Frontal cortex (tissue), 4 donors: Measurements from ENCODE around the gene KLHL11. TPM values are rescaled to one million over a fixed set of nuclear protein-coding genes. Genes with fewer than 3 reads are reported as not detected.
"Not testable (repeated sequence)": the region's sequence is repeated elsewhere in the genome, so short reads cannot be mapped to it uniquely, and the experiment has no call there.

ENCODE experiments used
- DNase-seq, 2 donors: peaks; one replicate each; pipeline ENCODE4 v3.0.0; 2012; ENCODE audit warnings: low spot score in 2 of 2
- FAIRE-seq: peaks from 2 replicates; lab custom pipeline; 2012; peaks lifted over from hg19 to GRCh38; lab: Jason Lieb, UNC
- total RNA-seq: library from RNA; depleted of rRNA; stranded (reverse); fragments of >200 nt; gene quantifications from one replicate; pipeline ENCODE4 v1.2.3, GENCODE V29; 2014
- donor health status: control.
- donor health status: control.
- donor health status: control.

The KLHL11 gene
- total RNA-seq, 1 donor from 2014 or later = 70.1 TPM

DNA sequence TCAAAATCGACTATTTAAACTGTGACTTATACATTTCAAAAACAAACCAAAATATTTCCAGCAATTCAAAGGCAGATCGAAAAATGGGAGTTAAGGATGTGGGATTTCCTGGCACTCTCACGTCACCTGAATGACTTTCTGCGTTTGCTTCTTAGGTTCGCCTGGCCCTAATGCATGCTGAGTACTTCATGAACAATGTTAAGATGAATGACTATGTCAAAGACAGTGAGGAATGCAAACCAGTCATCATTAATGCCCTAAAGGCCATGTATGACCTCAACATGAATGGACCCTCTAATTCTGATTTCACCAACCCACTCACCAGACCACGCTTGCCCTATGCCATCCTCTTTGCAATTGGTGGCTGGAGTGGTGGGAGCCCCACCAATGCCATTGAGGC, 20.3 kb downstream of the KLHL11 start:
- DNase-seq (no peak), FAIRE-seq (no peak)

DNA sequence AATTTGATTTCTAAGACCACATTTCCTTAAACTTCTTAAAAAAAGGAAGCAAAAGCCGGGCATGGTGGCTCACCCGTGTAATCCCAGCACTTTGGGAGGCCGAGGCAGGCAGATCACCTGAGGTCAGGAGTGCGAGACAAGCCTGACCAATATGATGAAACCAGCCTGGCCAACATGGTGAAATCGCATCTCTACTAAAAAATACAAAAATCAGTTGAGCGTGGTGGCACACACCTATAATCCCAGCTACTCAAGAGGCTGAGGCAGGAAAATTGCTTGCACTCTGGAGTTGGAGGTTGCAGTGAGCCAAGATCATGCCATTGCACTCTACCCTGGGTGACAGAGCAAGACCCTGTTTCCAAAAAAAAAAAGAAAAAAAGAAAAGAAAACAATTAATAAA, 24.4 kb downstream of the KLHL11 start:
- not testable (repeated sequence) for FAIRE-seq, DNase-seq

DNA sequence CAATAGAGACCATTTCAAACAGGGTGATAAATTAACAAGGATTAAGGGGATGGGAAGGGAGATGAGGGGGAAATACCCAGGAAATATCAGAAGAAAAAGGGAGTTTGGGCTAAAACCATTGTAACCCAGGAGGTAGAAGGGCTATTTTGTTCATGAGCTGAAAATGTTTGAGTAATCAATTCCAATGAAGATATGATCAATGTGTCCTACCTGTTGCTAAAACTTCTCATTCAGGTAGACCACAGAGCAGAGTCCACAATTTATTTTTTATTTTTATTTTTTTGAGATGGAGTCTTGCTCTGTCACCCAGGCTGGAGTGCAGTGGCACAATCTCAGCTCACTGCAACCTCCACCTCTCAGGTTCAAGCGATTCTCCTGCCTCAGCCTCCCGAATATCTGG, 25.8 kb downstream of the KLHL11 start:
- not testable (repeated sequence) for DNase-seq, FAIRE-seq

DNA sequence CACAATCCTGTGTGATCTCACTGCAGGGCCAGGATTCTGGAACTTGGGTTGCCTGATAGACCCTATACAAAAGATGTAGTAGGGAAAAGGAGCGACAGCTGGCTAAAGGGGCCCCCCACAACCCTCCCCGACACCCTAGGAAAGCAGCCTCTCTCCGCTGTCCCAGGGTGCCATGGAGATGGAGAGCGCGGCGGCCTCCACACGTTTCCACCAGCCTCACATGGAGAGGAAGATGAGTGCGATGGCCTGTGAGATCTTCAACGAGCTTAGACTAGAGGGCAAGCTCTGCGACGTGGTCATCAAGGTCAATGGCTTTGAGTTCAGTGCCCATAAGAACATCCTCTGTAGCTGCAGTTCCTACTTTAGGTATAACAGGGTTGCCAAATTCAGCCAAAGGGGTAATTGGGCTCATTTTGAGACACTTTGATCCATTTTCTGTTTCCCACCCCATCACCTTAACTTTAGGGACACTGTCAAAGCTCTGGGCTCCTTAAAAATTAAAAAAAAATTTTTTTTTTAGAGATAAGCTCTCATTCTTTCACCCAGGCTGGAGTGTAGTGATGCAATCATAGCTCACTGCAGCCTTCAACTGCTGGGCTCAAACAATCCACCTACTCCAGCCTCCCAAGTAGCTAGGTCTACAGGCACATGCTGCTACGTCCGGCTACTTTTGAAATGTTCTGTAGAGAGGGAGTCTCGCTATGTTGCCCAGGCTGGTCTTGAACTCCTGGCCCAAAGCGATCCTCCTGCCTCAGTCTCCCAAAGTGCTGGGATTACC, 27.3 kb downstream of the KLHL11 start, which contains the start of gene KLHL10:
TSS of gene KLHL10 (plus strand) at position 65 of the 778 bp plus-strand sequence. CDS start at position 173, 108 bp downstream.
- DNase-seq (no peak), FAIRE-seq (no peak)

DNA sequence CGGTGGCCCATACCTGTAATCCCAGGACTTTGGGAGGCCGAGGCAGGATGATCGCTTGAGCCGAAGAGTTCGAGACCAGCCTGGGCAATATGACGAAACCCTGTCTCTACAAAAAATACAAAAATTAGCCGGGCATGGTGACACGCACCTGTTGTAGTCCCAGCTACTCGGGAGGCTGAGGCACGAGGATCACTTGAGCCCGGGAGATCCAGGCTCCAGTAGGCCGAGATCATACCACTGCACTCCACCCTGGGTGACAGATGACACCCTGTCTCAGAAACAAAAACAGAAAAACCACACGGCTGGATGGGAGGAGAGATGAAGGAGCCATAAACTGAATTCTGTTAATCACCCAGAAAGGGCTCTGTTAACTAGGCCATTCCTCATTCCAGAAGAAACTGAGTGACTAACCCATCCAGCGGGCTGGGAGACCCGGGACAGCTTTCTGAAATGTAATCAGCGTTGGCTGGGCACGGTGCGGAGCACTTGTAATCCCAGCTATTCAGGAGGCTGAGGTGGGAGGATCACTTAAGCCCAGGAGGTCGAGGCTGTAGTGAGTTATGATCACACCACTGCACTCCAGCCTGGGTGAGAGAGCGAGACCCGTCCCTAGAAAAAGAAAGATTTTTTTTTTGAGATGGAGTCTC, 28.6 kb downstream of the KLHL11 start:
- DNase-seq (no peak), FAIRE-seq (no peak)

DNA sequence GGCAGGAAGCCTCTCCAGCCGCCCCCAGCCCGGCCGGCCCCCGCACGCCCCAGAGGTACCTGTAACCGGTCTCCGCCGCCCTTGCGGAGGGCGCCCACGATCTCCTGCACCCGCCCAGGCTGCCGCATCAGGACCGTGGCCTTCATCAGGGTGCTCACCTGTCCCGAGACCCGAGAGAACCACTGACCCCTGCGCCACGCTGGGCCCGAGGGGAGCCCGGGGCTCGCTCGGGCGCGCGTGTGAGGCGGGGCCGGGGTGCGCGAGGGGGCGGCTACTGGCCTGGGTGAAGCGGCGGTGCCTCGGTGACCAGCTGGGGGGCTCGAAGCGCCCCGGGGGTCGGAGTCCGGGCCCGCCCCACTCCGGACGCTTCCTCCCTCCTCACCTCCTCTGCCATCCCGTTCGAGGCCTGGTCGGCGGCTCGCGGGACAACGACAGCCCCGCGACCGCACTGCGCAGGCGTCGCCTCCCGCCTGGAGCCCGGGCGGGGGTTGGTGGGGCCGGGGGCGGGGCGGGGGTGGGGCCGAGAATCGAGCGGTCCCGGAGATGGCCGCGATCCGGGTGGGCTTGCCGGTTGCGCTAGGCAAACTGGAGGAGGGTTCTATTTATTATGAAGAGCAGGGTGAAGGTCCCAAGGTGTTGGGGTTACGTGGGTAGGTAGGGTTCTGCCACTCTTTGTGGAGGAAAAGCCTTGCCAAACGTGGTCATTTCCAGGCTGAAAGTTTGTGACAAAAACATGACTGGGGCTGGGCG, 29.2 kb downstream of the KLHL11 start, which contains the start of gene NT5C3B:
TSS of gene NT5C3B (minus strand) at position 433 of the 750 bp plus-strand sequence. CDS start at position 394, 39 bp downstream.
- DNase-seq (peak; percentile 82 to 86), FAIRE-seq (no peak)

DNA sequence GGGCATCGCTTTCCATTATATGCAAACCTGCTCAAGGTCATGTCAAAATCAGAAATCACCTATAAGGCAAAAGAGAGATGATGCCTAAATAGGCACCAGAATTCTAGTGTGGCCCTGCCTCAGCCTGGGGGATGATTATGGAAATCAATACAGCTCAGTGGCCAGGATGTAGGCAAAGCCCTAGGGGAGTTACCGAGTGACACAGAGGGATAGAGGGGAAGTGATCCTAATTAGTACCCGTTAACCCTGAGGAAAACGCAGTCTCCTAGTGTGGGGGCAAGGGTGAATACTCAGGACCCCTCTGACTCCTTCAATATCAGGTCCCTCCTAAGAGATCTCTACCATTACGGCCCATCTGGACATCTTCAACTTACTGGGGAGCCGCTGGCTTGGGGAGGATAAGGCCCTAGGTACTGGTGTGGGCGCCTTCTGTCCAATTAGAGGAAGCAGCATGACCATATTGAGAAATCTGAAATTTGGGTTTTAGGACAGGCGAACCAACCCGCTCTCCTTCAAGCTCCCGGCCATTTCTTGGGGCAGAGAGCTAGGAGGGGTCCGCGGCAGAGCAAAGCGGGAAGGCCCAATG, 29.9 kb downstream of the KLHL11 start:
- DNase-seq (no peak), FAIRE-seq (no peak)

DNA sequence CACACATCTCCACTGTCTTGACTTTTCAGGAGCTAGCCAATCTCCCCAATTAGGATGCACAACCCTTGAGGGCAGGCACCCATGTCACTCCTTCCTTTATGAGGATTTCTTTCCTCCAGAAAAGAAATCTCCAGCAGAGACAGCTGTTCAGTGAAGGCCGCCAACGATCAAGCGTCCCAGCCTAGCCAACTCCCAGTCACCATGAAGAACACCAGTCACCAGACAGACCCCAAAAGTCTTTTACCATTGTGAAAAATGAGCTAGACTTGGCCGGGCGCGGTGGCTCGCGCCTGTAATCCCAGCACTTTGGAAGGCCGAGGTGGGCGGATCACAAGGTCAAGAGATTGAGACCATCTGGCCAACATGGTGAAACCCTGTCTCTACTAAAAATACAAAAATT, 35.3 kb downstream of the KLHL11 start:
- DNase-seq, FAIRE-seq: not testable (repeated sequence)

DNA sequence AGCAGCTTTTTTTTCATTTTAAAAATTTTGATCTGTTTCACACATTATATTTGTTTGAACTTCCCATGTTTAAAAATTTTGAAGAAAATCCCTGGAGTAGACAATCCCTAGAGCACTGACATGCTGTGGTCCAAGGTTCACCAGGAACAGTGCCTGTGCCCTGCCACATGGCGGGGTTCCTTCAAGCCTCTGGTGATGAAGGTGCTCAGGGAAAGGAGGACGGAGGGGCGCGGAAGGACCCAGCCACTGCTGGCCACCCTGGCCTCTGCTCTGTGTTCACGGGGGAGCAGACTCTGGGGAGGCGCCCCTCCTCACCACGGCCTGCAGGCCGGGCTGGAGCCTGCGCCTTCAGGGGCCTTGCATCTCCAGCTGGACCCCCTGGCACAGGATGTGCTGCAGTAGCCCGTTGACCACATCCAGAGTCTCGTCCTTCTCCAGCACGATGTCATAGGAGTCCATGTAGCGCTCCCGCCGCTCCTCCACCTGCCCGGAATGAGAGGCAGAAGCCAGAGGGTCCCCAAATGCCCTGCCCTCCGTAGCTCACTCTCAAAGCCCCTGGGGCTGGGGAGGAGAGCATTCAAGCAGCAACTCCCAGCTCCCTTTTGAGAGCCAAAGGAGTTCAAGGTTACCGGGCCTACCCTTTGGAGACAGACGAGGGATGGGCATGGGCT, 39.9 kb downstream of the KLHL11 start:
- DNase-seq (no peak), FAIRE-seq (no peak)

DNA sequence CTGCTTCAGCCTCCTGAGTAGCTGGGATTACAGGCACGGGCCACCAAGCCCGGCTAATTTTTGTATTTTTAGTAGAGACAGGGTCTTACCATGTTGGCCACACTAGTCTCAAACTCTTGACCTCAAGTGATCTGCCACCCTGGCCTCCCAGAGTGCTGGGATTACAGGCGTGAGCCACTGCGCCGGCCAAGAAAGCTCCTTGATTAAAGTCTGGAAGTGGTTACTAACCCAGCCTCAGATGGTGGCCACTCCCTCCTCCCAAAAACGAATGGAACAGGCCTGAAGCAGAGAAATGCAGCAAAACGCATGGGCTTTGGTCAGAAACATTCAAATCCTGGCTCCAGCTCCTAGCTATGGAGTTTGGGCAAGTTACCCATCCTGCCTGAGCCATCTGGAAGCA, 41.1 kb downstream of the KLHL11 start:
- no peak for DNase-seq
- no peak for FAIRE-seq

DNA sequence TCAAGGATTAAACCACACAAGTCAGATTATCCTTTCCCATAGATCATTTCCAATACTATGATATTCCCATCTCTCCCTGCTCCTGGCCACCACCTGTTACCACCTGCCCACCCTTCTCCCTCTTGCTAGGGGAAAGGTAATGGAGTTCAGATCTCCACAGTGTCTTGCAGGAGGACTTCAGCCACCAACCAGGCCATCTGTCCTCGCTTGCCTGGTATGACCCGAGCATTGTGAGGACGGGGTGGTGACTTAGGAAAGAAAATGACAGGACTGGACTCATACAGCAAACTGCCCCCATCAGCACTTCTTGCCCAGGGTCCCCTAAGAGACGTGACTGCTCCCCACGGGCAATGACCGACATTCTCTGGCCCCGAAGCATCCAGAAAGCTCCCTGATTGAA, 41.6 kb downstream of the KLHL11 start:
- no peak for DNase-seq
- no peak for FAIRE-seq

DNA sequence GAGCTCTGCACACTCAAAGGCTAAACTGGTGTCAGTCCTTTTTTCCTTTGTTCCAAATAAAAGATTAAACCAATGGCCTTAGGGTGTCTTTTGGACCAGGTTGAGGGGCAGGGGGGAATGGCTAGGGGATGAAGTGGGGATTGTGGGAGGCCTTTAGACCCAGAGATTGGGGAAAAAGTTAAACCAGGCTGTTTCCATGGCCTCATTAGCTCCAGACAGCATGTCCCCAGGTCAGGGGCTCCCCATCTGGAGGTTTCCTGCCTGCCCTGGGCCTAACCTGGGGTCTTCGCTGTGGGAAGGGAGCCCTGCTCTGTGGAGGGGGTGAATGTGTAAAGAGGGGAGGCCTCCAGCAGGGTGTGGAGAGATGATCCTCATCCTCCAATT, 42.1 kb downstream of the KLHL11 start:
- DNase-seq = no peak

DNA sequence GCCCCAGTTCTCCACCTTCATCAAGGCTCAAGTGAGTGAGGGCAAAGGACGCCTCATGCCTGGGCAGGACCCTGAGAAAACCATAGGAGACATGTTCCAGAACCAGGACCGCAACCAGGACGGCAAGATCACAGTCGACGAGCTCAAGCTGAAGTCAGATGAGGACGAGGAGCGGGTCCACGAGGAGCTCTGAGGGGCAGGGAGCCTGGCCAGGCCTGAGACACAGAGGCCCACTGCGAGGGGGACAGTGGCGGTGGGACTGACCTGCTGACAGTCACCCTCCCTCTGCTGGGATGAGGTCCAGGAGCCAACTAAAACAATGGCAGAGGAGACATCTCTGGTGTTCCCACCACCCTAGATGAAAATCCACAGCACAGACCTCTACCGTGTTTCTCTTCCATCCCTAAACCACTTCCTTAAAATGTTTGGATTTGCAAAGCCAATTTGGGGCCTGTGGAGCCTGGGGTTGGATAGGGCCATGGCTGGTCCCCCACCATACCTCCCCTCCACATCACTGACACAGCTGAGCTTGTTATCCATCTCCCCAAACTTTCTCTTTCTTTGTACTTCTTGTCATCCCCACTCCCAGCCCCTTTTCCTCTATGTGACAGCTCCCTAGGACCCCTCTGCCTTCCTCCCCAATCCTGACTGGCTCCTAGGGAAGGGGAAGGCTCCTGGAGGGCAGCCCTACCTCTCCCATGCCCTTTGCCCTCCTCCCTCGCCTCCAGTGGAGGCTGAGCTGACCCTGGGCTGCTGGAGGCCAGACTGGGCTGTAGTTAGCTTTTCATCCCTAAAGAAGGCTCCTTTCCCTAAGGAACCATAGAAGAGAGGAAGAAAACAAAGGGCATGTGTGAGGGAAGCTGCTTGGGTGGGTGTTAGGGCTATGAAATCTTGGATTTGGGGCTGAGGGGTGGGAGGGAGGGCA, 42.7 kb downstream of the KLHL11 start:
- no peak for DNase-seq
- FAIRE-seq = no peak

More for the DNA sequence above, 42.1 kb downstream of the KLHL11 start:
- FAIRE-seq = no peak

DNA sequence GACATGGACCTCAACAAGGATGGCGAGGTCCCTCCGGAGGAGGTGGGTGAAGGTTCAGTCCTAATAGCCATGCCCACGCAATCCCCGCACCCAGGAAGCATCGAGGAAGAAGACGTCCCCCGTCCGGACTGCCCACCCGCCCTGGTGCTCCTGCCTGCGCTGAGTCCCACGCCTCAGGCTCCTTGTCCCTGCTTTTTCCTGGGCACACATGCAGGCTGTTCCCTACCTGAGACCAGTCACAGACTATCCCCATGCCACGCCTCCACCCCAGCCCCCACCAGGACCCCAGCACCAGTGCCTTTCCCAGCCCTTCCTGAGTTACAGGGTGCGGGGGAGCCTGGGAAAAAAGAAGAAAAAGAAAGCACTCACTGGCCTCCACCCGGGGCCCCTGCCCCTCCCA, 43.4 kb downstream of the KLHL11 start:
- DNase-seq (no peak), FAIRE-seq (no peak)

DNA sequence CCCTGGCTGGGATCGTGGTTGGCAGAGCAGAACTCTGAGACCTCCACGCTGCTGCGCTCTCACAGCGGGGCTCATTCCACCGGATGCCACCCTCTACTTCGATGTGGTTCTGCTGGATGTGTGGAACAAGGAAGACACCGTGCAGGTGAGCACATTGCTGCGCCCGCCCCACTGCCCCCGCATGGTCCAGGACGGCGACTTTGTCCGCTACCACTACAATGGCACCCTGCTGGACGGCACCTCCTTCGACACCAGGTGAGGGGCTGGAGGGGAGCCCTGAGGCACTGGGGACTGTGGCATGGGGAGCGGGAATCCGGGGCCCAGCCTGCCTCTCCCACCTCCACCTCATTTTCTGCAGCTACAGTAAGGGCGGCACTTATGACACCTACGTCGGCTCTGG, 47.2 kb downstream of the KLHL11 start:
- no peak for FAIRE-seq
- DNase-seq = no peak

DNA sequence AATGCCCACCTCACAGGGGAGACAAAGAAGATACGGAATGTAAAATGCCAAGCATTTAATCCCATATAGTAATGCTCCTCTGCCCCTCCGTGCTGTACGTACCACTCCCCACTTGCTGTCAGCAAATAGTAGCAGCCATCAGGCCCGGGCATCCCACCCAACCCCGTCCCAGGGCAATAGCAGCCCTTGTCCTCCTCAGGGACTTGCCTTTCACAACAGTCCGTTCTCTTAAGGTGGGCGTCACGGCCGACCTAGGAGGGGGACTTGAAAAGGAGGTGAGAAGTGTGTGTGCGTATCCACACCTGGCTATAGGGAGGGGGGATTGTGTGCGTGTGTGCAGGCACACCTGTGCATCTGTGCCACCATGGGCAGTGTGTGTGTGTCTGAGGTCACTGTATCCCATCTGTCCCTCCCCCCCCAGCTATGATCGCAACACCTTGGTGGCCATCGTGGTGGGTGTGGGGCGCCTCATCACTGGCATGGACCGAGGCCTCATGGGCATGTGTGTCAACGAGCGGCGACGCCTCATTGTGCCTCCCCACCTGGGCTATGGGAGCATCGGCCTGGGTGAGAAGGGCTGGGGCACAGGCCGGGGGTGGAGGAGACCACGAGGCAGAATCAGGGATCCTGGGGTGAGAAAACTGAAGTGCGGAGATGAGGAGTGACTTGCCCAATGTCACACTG, 48.4 kb downstream of the KLHL11 start:
- FAIRE-seq (no peak), DNase-seq (no peak)

DNA sequence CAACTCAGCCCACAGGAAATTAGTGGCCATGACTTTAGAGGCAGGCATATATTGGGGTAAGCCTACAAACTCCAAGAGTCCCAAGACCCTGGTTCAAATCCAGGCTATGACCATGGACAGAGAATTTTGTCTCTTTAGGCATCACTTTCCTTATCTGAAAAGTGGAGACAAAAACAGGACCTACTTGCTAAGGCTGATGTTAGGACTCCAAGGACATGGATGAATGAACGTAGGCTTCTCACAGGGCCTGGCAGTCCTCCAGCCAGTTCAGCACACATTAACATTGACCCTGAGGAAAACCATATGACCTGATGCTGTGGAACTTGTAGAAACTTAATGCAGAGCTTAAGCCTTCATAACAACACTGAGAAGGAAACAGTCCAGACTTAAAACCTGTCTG, 51.0 kb downstream of the KLHL11 start:
- DNase-seq = no peak
- FAIRE-seq = no peak

DNA sequence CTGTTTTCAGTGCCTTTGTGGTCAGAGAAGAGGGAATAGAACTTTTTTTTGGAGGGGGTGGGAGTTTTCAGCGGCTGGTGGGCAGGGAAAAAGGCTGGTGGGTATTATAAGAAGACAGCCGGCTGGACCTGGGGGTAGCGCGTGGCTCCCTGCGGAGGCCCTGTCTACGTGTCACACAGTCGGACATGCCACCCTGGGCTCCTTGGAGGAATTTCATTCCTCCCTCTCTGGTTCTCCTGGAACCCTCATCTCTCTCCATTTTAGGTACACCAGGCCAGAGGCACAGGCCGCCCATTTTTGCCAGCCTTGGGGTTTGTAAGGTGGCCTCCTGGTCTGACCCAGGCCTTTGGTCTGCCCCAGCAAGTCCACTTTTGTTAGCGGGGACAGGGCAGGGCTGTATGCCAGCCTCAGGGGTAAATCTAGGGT, 51.5 kb downstream of the KLHL11 start:
- no peak for DNase-seq
- no peak for FAIRE-seq
